ENCODE measurements around the gene PHLDA2.

- TF ChIP-seq CTCF (CRISPR knock-in tag; IDR thresholded peaks at IDR 0.05) (no peak), TERF1 (CRISPR knock-in tag; IDR thresholded peaks at IDR 0.05) (no peak), FOXJ3 (CRISPR knock-in tag; IDR thresholded peaks at IDR 0.05; ENCODE audit: borderline replicate concordance) (no peak), TAF1 (CRISPR knock-in tag; IDR thresholded peaks at IDR 0.05) (no peak), EHMT2 (IDR thresholded peaks at IDR 0.05; ENCODE audit: borderline replicate concordance, low read depth, low read length) (no peak), ISL2 (CRISPR knock-in tag; IDR thresholded peaks at IDR 0.05) (no peak), ZNF816 (CRISPR knock-in tag; IDR thresholded peaks at IDR 0.05; ENCODE audit: borderline replicate concordance) (no peak), MYC (CRISPR knock-in tag; IDR thresholded peaks at IDR 0.05; ENCODE audit: borderline replicate concordance) (no peak), SNAPC5 (CRISPR knock-in tag; IDR thresholded peaks at IDR 0.05; ENCODE audit: borderline replicate concordance) (no peak), SRSF1 (optimal IDR thresholded peaks at IDR 0.05; ENCODE audit: low read depth, low read length) (no peak), ZNF772 (CRISPR knock-in tag; IDR thresholded peaks at IDR 0.05) (no peak), ADNP (CRISPR knock-in tag; IDR thresholded peaks at IDR 0.05) (no peak), ZBTB43 (CRISPR knock-in tag; conservative IDR thresholded peaks at IDR 0.05) (no peak), ATF7 (IDR thresholded peaks at IDR 0.05) (no peak), ATF7 (CRISPR knock-in tag; IDR thresholded peaks at IDR 0.05) (no peak)
Observed at GRCh38 chr11:2943711-2944118, 14.5 kb upstream of the PHLDA2 start.

All from HepG2 (cell line).